Left lung (tissue), 10 donors: Measurements from ENCODE around the gene RASGRF2. TPM values are rescaled to one million over a fixed set of nuclear protein-coding genes. Genes with fewer than 3 reads are reported as not detected.

ENCODE experiments used
- ATAC-seq: fragments of 200-7000 bp; cut with Tn5 transposase; one replicate; pipeline ENCODE4 v1.9.1; 2020; ENCODE audit warnings: moderate library complexity
- DNase-seq, 4 donors: peaks; one replicate each; pipeline ENCODE4 v3.0.0-alpha.2; 2013 to 2020
- H3K27ac ChIP-seq, 2 donors: fragments of 200-600 bp; sonication (generic) in 1 of 2; one replicate each; pipeline versions ENCODE4 v1.5.0 to v1.8.0; 2020 to 2021
- H3K27me3 ChIP-seq, 2 donors: fragments of 200-600 bp; sonication (generic) in 1 of 2; one replicate each; pipeline versions ENCODE4 v1.5.0 to v1.8.0; 2020 to 2021
- H3K36me3 ChIP-seq, 2 donors: fragments of 200-600 bp; sonication (generic) in 1 of 2; one replicate each; pipeline versions ENCODE4 v1.5.0 to v1.8.0; 2020 to 2021
- H3K4me1 ChIP-seq, 2 donors: fragments of 200-600 bp; one replicate each; pipeline ENCODE4 v1.8.0; 2021
- H3K4me3 ChIP-seq, 2 donors: fragments of 200-600 bp; sonication (generic) in 1 of 2; one replicate each; pipeline versions ENCODE4 v1.5.0 to v1.8.0; 2020 to 2021; ENCODE audit warnings: mild to moderate bottlenecking in 1 of 2
- H3K9me3 ChIP-seq, 2 donors: fragments of 200-600 bp; sonication (generic) in 1 of 2; one replicate each; pipeline versions ENCODE4 v1.5.0 to v1.8.0; 2020 to 2021
- intact Hi-C, 2 donors: fragments of 100-400 bp; cut with DNase I; formaldehyde crosslinking; loops; one replicate each; pipeline versions ENCODE4 v1.11.2 to v1.14.2; 2022
- polyA plus RNA-seq, 6 donors: library from polyadenylated mRNA; unstranded; fragments of 120-200 nt; gene quantifications; one replicate each; pipeline ENCODE4 v1.2.1, GENCODE V29; 2013; ENCODE audit not compliant: insufficient read length in 6 of 6
- total RNA-seq, 2 donors: library from RNA; stranded (reverse); fragmentation: NEBNext Ultra II Directional; extraction: Animal tissue kit (Norgen Biotek cat#: 25700); gene quantifications; one replicate each; pipeline ENCODE4 v1.2.1, GENCODE V29; 2021
- TF ChIP-seq, protein P1 (sequence below), 2 donors: fragments of 200-600 bp; sonication (generic) in 1 of 2; IDR thresholded peaks; one replicate each; pipeline versions ENCODE4 v1.5.0 to v1.8.0; 2021; ENCODE audit warnings: antibody characterized with exemption in 2 of 2
- donor health status: DM: no; HTN: yes; CAD: no.
- donor health status: DM: no; HTN: no; CAD: no.

Gene RASGRF2
- total and polyA plus RNA-seq, 8 donors: 1.3 to 7.5 (median 2.8) TPM

DNA sequence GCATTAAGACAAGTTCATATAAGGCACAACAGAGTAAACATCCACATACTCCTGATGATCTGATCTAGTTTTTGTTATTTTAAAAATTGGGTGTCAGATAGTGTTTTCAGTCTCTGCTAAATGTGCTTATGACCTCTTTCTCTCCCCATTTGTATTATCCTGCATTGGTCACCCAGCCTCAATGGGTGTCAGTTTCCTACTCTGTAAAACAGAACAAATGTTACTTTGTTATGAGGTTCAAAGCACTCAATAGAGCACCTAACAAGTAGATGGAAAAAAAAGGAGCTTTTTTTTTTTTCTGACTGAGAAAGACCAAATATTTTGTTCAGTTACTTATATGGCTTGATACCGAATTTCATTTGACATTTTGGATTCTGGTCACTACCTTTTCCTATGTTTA lies 33.6 kb upstream of the RASGRF2 start:
- ATAC-seq (no peak), DNase-seq (no peak)
- Histone ChIP-seq H3K27ac (no peak overlapping the region), H3K4me3 (no peak overlapping the region), H3K27me3 (no peaks in the 10 kb centered on the region), H3K9me3 (no peaks in the 10 kb centered on the region), H3K4me1 (no peaks in the 10 kb centered on the region), H3K36me3 (no peaks in the 10 kb centered on the region)
- intact Hi-C loops: no loop called here
- TF ChIP-seq, protein P1, sequence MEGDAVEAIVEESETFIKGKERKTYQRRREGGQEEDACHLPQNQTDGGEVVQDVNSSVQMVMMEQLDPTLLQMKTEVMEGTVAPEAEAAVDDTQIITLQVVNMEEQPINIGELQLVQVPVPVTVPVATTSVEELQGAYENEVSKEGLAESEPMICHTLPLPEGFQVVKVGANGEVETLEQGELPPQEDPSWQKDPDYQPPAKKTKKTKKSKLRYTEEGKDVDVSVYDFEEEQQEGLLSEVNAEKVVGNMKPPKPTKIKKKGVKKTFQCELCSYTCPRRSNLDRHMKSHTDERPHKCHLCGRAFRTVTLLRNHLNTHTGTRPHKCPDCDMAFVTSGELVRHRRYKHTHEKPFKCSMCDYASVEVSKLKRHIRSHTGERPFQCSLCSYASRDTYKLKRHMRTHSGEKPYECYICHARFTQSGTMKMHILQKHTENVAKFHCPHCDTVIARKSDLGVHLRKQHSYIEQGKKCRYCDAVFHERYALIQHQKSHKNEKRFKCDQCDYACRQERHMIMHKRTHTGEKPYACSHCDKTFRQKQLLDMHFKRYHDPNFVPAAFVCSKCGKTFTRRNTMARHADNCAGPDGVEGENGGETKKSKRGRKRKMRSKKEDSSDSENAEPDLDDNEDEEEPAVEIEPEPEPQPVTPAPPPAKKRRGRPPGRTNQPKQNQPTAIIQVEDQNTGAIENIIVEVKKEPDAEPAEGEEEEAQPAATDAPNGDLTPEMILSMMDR (IDR thresholded peaks at IDR 0.05): no peak

DNA sequence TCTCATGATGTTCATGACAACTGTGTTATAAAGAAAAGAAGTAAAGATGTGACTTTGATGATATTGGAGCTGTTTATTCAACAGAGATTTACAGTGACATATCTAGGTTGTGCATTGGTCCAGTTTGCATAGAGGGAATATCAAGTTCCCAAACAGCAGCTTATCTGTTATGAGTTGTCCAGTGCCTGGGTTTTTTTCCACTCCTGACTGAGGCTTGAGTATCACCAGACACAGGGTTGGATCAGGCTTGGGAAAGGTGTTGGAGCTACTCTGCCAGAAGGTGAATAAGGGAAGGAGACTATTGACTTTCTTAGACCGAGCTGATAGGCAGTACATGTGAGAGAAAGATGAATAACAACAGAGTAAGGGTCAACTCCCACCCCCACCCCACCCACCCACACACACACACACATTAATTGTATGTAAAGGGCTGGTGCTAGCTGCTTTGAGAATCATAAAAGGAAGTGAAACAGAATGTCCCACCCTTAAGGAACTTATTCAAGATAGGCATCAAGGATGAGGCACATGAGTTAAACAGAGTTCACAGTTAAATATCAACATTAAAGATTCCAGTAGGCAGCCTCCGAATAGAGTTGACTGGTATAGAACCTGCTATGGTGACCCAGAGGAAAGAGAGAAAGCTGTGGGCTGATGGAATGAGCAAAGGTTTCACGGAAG lies 33.0 kb upstream of the RASGRF2 start:
- Histone ChIP-seq H3K36me3 (no peaks in the 10 kb centered on the region), H3K27ac (no peak overlapping the region), H3K27me3 (no peaks in the 10 kb centered on the region), H3K9me3 (no peaks in the 10 kb centered on the region), H3K4me3 (no peak overlapping the region), H3K4me1 (no peaks in the 10 kb centered on the region)
- TF ChIP-seq, protein P1 (IDR thresholded peaks at IDR 0.05): no peak
- intact Hi-C loops: no loop called here
- DNase-seq (no peak), ATAC-seq (no peak)

DNA sequence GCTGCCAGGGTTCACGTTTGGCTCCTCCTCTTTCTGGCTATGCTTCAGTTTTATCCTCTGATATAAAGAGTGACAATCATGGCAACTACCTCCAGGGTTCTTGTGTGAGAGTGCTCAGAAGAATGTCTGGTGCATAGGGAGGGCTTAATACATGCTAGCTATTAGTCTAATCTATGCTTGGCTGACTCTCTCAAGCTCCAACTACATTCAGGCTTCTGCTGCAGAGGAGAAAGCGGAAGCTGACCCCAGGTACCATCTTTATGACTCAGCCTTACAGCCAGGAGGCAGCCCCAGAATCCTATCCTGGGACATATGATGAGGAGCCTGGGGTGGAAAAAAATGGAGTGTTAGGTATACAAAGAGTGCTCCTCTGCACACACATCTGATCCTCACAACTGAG lies 32.1 kb upstream of the RASGRF2 start:
- H3K36me3 ChIP-seq: no peaks in the 10 kb centered on the region
- no peaks in the 10 kb centered on the region for H3K27me3 ChIP-seq
- no peak overlapping the region for H3K27ac ChIP-seq
- TF ChIP-seq, protein P1 (IDR thresholded peaks at IDR 0.05): no peak
- no peaks in the 10 kb centered on the region for H3K4me1 ChIP-seq
- H3K9me3 ChIP-seq: no peaks in the 10 kb centered on the region
- no peak for DNase-seq
- H3K4me3 ChIP-seq: no peak overlapping the region
- intact Hi-C loops: no loop called here
- ATAC-seq: no peak

DNA sequence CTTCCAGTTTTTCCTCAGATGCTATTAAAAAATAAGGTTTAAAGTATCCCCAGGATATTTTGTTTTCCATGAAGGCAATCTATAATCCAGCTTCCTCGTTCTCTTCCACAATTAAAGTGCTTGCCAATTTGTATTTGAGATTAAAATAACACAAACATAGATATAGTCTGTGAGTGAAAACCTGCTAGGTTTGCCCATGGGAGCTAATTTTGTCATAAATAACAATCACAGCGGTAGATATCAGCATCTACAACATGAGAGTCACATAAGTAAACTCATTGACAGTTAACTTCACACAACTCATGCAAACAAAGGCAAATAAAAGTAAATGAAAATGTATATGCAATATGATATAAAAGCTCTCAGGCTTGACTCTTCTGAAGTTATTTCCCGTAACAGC lies 29.2 kb upstream of the RASGRF2 start:
- Histone ChIP-seq H3K27me3 (no peaks in the 10 kb centered on the region), H3K27ac (no peak overlapping the region), H3K36me3 (no peaks in the 10 kb centered on the region), H3K4me3 (no peak overlapping the region), H3K9me3 (no peaks in the 10 kb centered on the region), H3K4me1 (no peaks in the 10 kb centered on the region)
- intact Hi-C loops: no loop called here
- TF ChIP-seq, protein P1 (IDR thresholded peaks at IDR 0.05): no peak
- DNase-seq (no peak), ATAC-seq (no peak)

DNA sequence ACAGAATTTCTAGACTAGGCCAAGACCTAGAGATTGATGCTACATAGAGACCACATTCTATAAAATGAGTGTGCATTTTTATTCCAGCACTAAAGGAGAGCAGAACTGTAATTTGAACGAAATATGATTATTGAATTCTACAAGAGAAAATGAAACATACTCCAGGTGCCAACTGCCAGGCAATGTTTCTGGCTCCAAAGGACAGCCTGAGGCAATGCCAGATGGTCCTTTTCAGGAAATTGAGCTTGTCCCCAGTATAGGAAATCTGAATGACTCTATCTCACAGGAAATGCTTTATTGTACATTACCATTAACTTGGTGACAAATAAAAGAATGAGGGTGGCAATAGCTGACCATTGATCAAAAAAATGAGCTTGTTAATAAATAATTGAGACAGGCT lies 28.8 kb upstream of the RASGRF2 start:
- DNase-seq (no peak), ATAC-seq (no peak)
- no peak overlapping the region for H3K4me3 ChIP-seq
- no peaks in the 10 kb centered on the region for H3K36me3 ChIP-seq
- no peaks in the 10 kb centered on the region for H3K27me3 ChIP-seq
- TF ChIP-seq, protein P1 (IDR thresholded peaks at IDR 0.05): no peak
- no peaks in the 10 kb centered on the region for H3K4me1 ChIP-seq
- intact Hi-C loops: no loop called here
- no peak overlapping the region for H3K27ac ChIP-seq
- H3K9me3 ChIP-seq: no peaks in the 10 kb centered on the region
